ENCODE measurements around the gene GPR18.

Gene GPR18

GRCh38 chr13:99293178-99293577, 35.0 kb upstream of the GPR18 start:
- no peak for DNase-seq (ENCODE audit: low read depth in 3 of 3, low spot score in 1 of 3)

GRCh38 chr13:99290894-99291293, 32.7 kb upstream of the GPR18 start:
- no peak for DNase-seq (ENCODE audit: low read depth in 3 of 3, low spot score in 1 of 3)

- no peak for DNase-seq (ENCODE audit: low read depth in 3 of 3, low spot score in 1 of 3)
Measured at GRCh38 chr13:99289674-99290337, 31.6 kb upstream of the GPR18 start.

- no peak for DNase-seq (ENCODE audit: low read depth in 3 of 3, low spot score in 1 of 3)
Measured at GRCh38 chr13:99289271-99289670, 31.1 kb upstream of the GPR18 start.

GRCh38 chr13:99288089-99288488, 29.9 kb upstream of the GPR18 start:
- DNase-seq (ENCODE audit: low read depth in 3 of 3, low spot score in 1 of 3): no peak

- no peak for DNase-seq (ENCODE audit: low read depth in 3 of 3, low spot score in 1 of 3)
Measured at GRCh38 chr13:99287551-99287950, 29.4 kb upstream of the GPR18 start.

GRCh38 chr13:99285432-99286182, 27.4 kb upstream of the GPR18 start:
- no peak for DNase-seq (ENCODE audit: low read depth in 3 of 3, low spot score in 1 of 3)

- DNase-seq (ENCODE audit: low read depth in 3 of 3, low spot score in 1 of 3): no peak
Measured at GRCh38 chr13:99282264-99283231, 24.4 kb upstream of the GPR18 start.

- DNase-seq (ENCODE audit: low read depth in 3 of 3, low spot score in 1 of 3): no peak
Measured at GRCh38 chr13:99281811-99282263, 23.7 kb upstream of the GPR18 start.

GRCh38 chr13:99280166-99280565, 22.0 kb upstream of the GPR18 start:
- DNase-seq (ENCODE audit: low read depth in 3 of 3, low spot score in 1 of 3): no peak

GRCh38 chr13:99279637-99280036, 21.5 kb upstream of the GPR18 start:
- DNase-seq (ENCODE audit: low read depth in 3 of 3, low spot score in 1 of 3): no peak

GRCh38 chr13:99278843-99279242, 20.7 kb upstream of the GPR18 start:
- DNase-seq (ENCODE audit: low read depth in 3 of 3, low spot score in 1 of 3): no peak

GRCh38 chr13:99278200-99278599, 20.0 kb upstream of the GPR18 start:
- no peak for DNase-seq (ENCODE audit: low read depth in 3 of 3, low spot score in 1 of 3)

- no peak for DNase-seq (ENCODE audit: low read depth in 3 of 3, low spot score in 1 of 3)
Measured at GRCh38 chr13:99277629-99278028, 19.4 kb upstream of the GPR18 start.

GRCh38 chr13:99276706-99277105, 18.5 kb upstream of the GPR18 start:
- no peak for DNase-seq (ENCODE audit: low read depth in 3 of 3, low spot score in 1 of 3)

- DNase-seq (ENCODE audit: low read depth in 3 of 3, low spot score in 1 of 3): no peak
Measured at GRCh38 chr13:99275093-99275469, 16.9 kb upstream of the GPR18 start.

GRCh38 chr13:99273128-99273527, 14.9 kb upstream of the GPR18 start:
- DNase-seq (ENCODE audit: low read depth in 3 of 3, low spot score in 1 of 3): no peak

- no peak for DNase-seq (ENCODE audit: low read depth in 3 of 3, low spot score in 1 of 3)
Measured at GRCh38 chr13:99272481-99272880, 14.3 kb upstream of the GPR18 start.

GRCh38 chr13:99271249-99271648, 13.1 kb upstream of the GPR18 start:
- no peak for DNase-seq (ENCODE audit: low read depth in 3 of 3, low spot score in 1 of 3)

GRCh38 chr13:99270518-99270917, 12.3 kb upstream of the GPR18 start:
- DNase-seq (ENCODE audit: low read depth in 3 of 3, low spot score in 1 of 3): no peak

- DNase-seq (ENCODE audit: low read depth in 3 of 3, low spot score in 1 of 3): no peak
Measured at GRCh38 chr13:99269627-99270241, 11.6 kb upstream of the GPR18 start.
